GM19438 (cell line): ENCODE measurements around the gene OSBPL7.

Experiments used
- ATAC-seq: cut with Tn5 transposase; IDR thresholded peaks from one replicate; pipeline ENCODE4 v1.9.1; 2021; ENCODE audit warnings: low read depth; ENCODE audit not compliant: unreplicated experiment

The OSBPL7 gene

GRCh38 chr17:47821424-47822391 is at the start of gene OSBPL7:
Gene OSBPL7, minus strand, starts transcription at chr17:47821794. Its CDS starts 1,516 bp downstream, at chr17:47820278.
- ATAC-seq = peak; percentile 85

GRCh38 chr17:47871048-47871447 is 49.5 kb upstream of the OSBPL7 start:
- no peak for ATAC-seq

GRCh38 chr17:47870056-47870455 is 48.5 kb upstream of the OSBPL7 start:
- ATAC-seq = no peak

- no peak for ATAC-seq
Measured at GRCh38 chr17:47869114-47869513, 47.5 kb upstream of the OSBPL7 start.

GRCh38 chr17:47867813-47868533 is 46.4 kb upstream of the OSBPL7 start:
- ATAC-seq = no peak

- ATAC-seq = no peak
Measured at GRCh38 chr17:47866941-47867340, 45.3 kb upstream of the OSBPL7 start.

GRCh38 chr17:47864791-47865216 is 43.2 kb upstream of the OSBPL7 start:
- ATAC-seq = no peak

GRCh38 chr17:47862621-47863440 is 41.2 kb upstream of the OSBPL7 start:
- ATAC-seq = no peak

GRCh38 chr17:47860386-47860785 is 38.8 kb upstream of the OSBPL7 start:
- ATAC-seq = no peak

- ATAC-seq = no peak
Measured at GRCh38 chr17:47857551-47858455, 36.2 kb upstream of the OSBPL7 start.

- ATAC-seq = no peak
Measured at GRCh38 chr17:47856830-47857229, 35.2 kb upstream of the OSBPL7 start.

- ATAC-seq = no peak
Measured at GRCh38 chr17:47855737-47856136, 34.1 kb upstream of the OSBPL7 start.

GRCh38 chr17:47853616-47854015 is 32.0 kb upstream of the OSBPL7 start:
- no peak for ATAC-seq

GRCh38 chr17:47852113-47852949 is 30.7 kb upstream of the OSBPL7 start:
- no peak for ATAC-seq

GRCh38 chr17:47851764-47852112 is 30.1 kb upstream of the OSBPL7 start:
- ATAC-seq = no peak

GRCh38 chr17:47850692-47851573 is 29.3 kb upstream of the OSBPL7 start, which contains the start of gene SP6:
Gene SP6, minus strand, starts transcription at chr17:47851163. Its CDS starts 2,734 bp downstream, at chr17:47848429.
- no peak for ATAC-seq

GRCh38 chr17:47850373-47850691 is 28.7 kb upstream of the OSBPL7 start:
- ATAC-seq = no peak

- ATAC-seq = no peak
Measured at GRCh38 chr17:47848198-47848513, 26.6 kb upstream of the OSBPL7 start.
